TTC549 (cell line): ENCODE results near the gene NARF.

ENCODE experiments used
- FAIRE-seq: peaks from 2 replicates; lab custom pipeline; 2012; peaks lifted over from hg19 to GRCh38; lab: Jason Lieb, UNC

NARF gene

GRCh38 chr17:82479602-82480001, 21.1 kb downstream of the NARF start:
- FAIRE-seq = no peak

- no peak for FAIRE-seq
Observed at GRCh38 chr17:82480318-82480717, 21.8 kb downstream of the NARF start.

GRCh38 chr17:82483204-82483660, 24.7 kb downstream of the NARF start:
- FAIRE-seq = no peak

GRCh38 chr17:82483836-82484235, 25.3 kb downstream of the NARF start:
- no peak for FAIRE-seq

GRCh38 chr17:82486231-82487094, 27.9 kb downstream of the NARF start:
- FAIRE-seq = no peak

GRCh38 chr17:82487910-82488309, 29.4 kb downstream of the NARF start:
- no peak for FAIRE-seq

GRCh38 chr17:82489117-82489516, 30.6 kb downstream of the NARF start:
- no peak for FAIRE-seq

GRCh38 chr17:82489851-82490511, 31.4 kb downstream of the NARF start:
- no peak for FAIRE-seq

GRCh38 chr17:82490512-82491195, 32.1 kb downstream of the NARF start:
- FAIRE-seq = no peak

GRCh38 chr17:82491196-82491530, 32.6 kb downstream of the NARF start:
- no peak for FAIRE-seq

- no peak for FAIRE-seq
Observed at GRCh38 chr17:82491533-82491932, 33.0 kb downstream of the NARF start.

- no peak for FAIRE-seq
Observed at GRCh38 chr17:82492643-82493225, 34.2 kb downstream of the NARF start.

GRCh38 chr17:82493226-82493781, 34.8 kb downstream of the NARF start:
- no peak for FAIRE-seq

- peak; percentile 81 for FAIRE-seq
Observed at GRCh38 chr17:82494236-82495055, 35.9 kb downstream of the NARF start.

GRCh38 chr17:82495844-82496528, 37.4 kb downstream of the NARF start:
- no peak for FAIRE-seq

GRCh38 chr17:82496529-82497434, 38.2 kb downstream of the NARF start:
- FAIRE-seq = no peak

GRCh38 chr17:82497483-82498405, 39.2 kb downstream of the NARF start:
- no peak for FAIRE-seq

- FAIRE-seq = no peak
Observed at GRCh38 chr17:82502207-82502606, 43.7 kb downstream of the NARF start.
